A549 (cell line): Measurements from ENCODE around the gene ATF2.

ENCODE experiments used
- CHD4 ChIP-seq: fragments of 200-600 bp; sonication (generic); IDR thresholded peaks from 2 replicates; pipeline ENCODE4 v1.6.1; 2016; ENCODE audit warnings: antibody characterized with exemption, mild to moderate bottlenecking, borderline replicate concordance
- GATA3 ChIP-seq: IDR thresholded peaks from 2 replicates; pipeline ENCODE4 v1.6.1; 2012; ENCODE audit warnings: borderline replicate concordance
- KDM1A ChIP-seq: fragments of 200-600 bp; sonication (generic); IDR thresholded peaks from 2 replicates; pipeline ENCODE4 v1.6.1; 2016; ENCODE audit warnings: low read depth, mild to moderate bottlenecking
- MAFK ChIP-seq: fragments of 450-650 bp; IDR thresholded peaks from 2 replicates; pipeline ENCODE4 v1.6.1; 2014; ENCODE audit not compliant: partially characterized antibody
- MAZ ChIP-seq: fragments of 150-350 bp; IDR thresholded peaks from 2 replicates; pipeline ENCODE4 v1.6.1; 2014; ENCODE audit warnings: antibody characterized with exemption, low read depth, low read length, borderline replicate concordance
- MYC ChIP-seq: IDR thresholded peaks from 2 replicates; pipeline ENCODE4 v1.6.1; 2012; ENCODE audit warnings: mild to moderate bottlenecking, inconsistent platforms, low read length, improper control_type of control experiment, borderline replicate concordance
- POLR2A ChIP-seq: IDR thresholded peaks from 2 replicates; pipeline ENCODE4 v1.6.1; 2012; ENCODE audit warnings: mild to moderate bottlenecking, low read length
- RARB ChIP-seq: fragments of 250-450 bp; sonication (Bioruptor Pico); IDR thresholded peaks from 2 replicates; pipeline ENCODE4 v1.8.0; 2021; ENCODE audit warnings: mild to moderate bottlenecking, moderate library complexity
- ZC3H11A ChIP-seq: fragments of 450-650 bp; IDR thresholded peaks from 2 replicates; pipeline ENCODE4 v1.6.1; 2014; ENCODE audit warnings: antibody characterized with exemption, mild to moderate bottlenecking
- TF ChIP-seq, protein P1 (sequence below): fragments of 250-450 bp; sonication (Bioruptor Pico); IDR thresholded peaks from 2 replicates; pipeline ENCODE4 v1.5.0; 2020; ENCODE audit warnings: low read depth, mild to moderate bottlenecking, moderate library complexity
- TF ChIP-seq, protein P2 (sequence below): fragments of >200 bp; sonication (Bioruptor Twin); formaldehyde crosslinking; IDR thresholded peaks from 3 replicates; pipeline ENCODE4 v1.5.1; 2016
- TF ChIP-seq, protein P3 (sequence below): IDR thresholded peaks from 2 replicates; pipeline ENCODE4 v1.6.1; 2012
- TF ChIP-seq, protein P4 (sequence below): fragments of 200-600 bp; sonication (generic); IDR thresholded peaks from 2 replicates; pipeline ENCODE4 v1.6.1; 2016; ENCODE audit warnings: antibody characterized with exemption, mild to moderate bottlenecking, moderate library complexity

DNA sequence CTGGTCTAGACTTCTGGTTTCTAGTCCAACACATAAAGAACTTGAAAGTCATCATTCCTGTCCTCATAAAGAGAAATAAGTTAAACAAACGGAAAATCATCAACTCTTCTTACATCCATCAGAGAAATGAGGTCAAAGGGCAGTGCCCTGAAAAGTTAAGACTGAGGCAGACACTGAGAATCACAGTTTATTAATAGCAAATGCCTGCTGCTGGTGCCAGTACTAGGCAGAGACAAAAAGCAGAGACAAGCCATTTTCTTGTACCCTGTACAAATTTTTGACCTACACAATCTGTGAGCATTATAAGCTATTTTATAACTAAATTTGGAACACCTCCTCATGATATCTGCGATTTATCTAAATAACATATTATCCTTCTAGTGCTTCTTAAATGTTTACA, 36.8 kb downstream of the ATF2 start:
- no peak for TF ChIP-seq MAFK
- no peak for TF ChIP-seq POLR2A
- no peak for TF ChIP-seq MAZ
- TF ChIP-seq, protein P1, sequence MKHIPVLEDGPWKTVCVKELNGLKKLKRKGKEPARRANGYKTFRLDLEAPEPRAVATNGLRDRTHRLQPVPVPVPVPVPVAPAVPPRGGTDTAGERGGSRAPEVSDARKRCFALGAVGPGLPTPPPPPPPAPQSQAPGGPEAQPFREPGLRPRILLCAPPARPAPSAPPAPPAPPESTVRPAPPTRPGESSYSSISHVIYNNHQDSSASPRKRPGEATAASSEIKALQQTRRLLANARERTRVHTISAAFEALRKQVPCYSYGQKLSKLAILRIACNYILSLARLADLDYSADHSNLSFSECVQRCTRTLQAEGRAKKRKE (CRISPR knock-in tag): no peak
- TF ChIP-seq, protein P2, sequence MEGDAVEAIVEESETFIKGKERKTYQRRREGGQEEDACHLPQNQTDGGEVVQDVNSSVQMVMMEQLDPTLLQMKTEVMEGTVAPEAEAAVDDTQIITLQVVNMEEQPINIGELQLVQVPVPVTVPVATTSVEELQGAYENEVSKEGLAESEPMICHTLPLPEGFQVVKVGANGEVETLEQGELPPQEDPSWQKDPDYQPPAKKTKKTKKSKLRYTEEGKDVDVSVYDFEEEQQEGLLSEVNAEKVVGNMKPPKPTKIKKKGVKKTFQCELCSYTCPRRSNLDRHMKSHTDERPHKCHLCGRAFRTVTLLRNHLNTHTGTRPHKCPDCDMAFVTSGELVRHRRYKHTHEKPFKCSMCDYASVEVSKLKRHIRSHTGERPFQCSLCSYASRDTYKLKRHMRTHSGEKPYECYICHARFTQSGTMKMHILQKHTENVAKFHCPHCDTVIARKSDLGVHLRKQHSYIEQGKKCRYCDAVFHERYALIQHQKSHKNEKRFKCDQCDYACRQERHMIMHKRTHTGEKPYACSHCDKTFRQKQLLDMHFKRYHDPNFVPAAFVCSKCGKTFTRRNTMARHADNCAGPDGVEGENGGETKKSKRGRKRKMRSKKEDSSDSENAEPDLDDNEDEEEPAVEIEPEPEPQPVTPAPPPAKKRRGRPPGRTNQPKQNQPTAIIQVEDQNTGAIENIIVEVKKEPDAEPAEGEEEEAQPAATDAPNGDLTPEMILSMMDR: no peak
- TF ChIP-seq, protein P3, sequence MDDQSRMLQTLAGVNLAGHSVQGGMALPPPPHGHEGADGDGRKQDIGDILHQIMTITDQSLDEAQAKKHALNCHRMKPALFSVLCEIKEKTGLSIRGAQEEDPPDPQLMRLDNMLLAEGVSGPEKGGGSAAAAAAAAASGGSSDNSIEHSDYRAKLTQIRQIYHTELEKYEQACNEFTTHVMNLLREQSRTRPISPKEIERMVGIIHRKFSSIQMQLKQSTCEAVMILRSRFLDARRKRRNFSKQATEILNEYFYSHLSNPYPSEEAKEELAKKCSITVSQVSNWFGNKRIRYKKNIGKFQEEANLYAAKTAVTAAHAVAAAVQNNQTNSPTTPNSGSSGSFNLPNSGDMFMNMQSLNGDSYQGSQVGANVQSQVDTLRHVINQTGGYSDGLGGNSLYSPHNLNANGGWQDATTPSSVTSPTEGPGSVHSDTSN: no peak
- no peak for TF ChIP-seq ZC3H11A
- no peak for TF ChIP-seq KDM1A
- no peak for TF ChIP-seq CHD4
- no peak for TF ChIP-seq GATA3
- TF ChIP-seq, protein P4, sequence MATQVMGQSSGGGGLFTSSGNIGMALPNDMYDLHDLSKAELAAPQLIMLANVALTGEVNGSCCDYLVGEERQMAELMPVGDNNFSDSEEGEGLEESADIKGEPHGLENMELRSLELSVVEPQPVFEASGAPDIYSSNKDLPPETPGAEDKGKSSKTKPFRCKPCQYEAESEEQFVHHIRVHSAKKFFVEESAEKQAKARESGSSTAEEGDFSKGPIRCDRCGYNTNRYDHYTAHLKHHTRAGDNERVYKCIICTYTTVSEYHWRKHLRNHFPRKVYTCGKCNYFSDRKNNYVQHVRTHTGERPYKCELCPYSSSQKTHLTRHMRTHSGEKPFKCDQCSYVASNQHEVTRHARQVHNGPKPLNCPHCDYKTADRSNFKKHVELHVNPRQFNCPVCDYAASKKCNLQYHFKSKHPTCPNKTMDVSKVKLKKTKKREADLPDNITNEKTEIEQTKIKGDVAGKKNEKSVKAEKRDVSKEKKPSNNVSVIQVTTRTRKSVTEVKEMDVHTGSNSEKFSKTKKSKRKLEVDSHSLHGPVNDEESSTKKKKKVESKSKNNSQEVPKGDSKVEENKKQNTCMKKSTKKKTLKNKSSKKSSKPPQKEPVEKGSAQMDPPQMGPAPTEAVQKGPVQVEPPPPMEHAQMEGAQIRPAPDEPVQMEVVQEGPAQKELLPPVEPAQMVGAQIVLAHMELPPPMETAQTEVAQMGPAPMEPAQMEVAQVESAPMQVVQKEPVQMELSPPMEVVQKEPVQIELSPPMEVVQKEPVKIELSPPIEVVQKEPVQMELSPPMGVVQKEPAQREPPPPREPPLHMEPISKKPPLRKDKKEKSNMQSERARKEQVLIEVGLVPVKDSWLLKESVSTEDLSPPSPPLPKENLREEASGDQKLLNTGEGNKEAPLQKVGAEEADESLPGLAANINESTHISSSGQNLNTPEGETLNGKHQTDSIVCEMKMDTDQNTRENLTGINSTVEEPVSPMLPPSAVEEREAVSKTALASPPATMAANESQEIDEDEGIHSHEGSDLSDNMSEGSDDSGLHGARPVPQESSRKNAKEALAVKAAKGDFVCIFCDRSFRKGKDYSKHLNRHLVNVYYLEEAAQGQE: no peak
- TF ChIP-seq RARB (CRISPR knock-in tag): no peak
- no peak for TF ChIP-seq MYC
